T-helper 22 cell (primary cell): Measurements from ENCODE around the gene CXADR.

Experiments used
- DNase-seq: peaks from one replicate; pipeline ENCODE4 v3.0.0-alpha.2; 2020; ENCODE audit warnings: low read depth

The CXADR gene

GRCh38 chr21:17607684-17608083, 94.8 kb downstream of the CXADR start:
- no peak for DNase-seq

GRCh38 chr21:17609681-17610080, 96.8 kb downstream of the CXADR start:
- DNase-seq, result no peak

- no peak for DNase-seq
Observed at GRCh38 chr21:17610911-17611310, 98.1 kb downstream of the CXADR start.

- peak; percentile 62 for DNase-seq
Observed at GRCh38 chr21:17611414-17612022, 98.7 kb downstream of the CXADR start.

- no peak for DNase-seq
Observed at GRCh38 chr21:17612023-17612564, 99.3 kb downstream of the CXADR start.

GRCh38 chr21:17612565-17613241, 99.9 kb downstream of the CXADR start, which contains the start of gene BTG3:
BTG3 (minus strand) TSS chr21:17612901; CDS start chr21:17609144, 3,757 bp downstream.
- peak; percentile 66 for DNase-seq

- DNase-seq, result no peak
Observed at GRCh38 chr21:17613242-17613676, 100.4 kb downstream of the CXADR start.

GRCh38 chr21:17616831-17617230, 104.0 kb downstream of the CXADR start:
- DNase-seq, result no peak

- no peak for DNase-seq
Observed at GRCh38 chr21:17622018-17622417, 109.2 kb downstream of the CXADR start.

GRCh38 chr21:17631195-17631594, 118.4 kb downstream of the CXADR start:
- DNase-seq, result no peak

- no peak for DNase-seq
Observed at GRCh38 chr21:17636711-17637110, 123.9 kb downstream of the CXADR start.

- no peak for DNase-seq
Observed at GRCh38 chr21:17640821-17641220, 128.0 kb downstream of the CXADR start.
